Neuronal stem cell (in vitro differentiated cells): Measurements from ENCODE around the gene DNAJB2.

Source experiments
- DNase-seq: peaks from one replicate; pipeline ENCODE4 v3.0.0-alpha.2; 2013; ENCODE audit warnings: low spot score
- H2AFZ ChIP-seq: one replicate; pipeline ENCODE4 v1.6.1; 2013; ENCODE audit warnings: mild to moderate bottlenecking, low read length, inconsistent platforms
- H2AK5ac ChIP-seq: 2 replicates; pipeline ENCODE4 v1.6.1; 2013; ENCODE audit warnings: low read depth, mild to moderate bottlenecking, inconsistent platforms, low read length, moderate library complexity, mixed read lengths
- H2BK120ac ChIP-seq: 2 replicates; pipeline ENCODE4 v1.6.1; 2013; ENCODE audit warnings: low read depth, mild to moderate bottlenecking, inconsistent platforms, low read length, moderate library complexity, mixed read lengths
- H2BK12ac ChIP-seq: one replicate; pipeline ENCODE4 v1.6.1; 2013; ENCODE audit warnings: low read length, inconsistent platforms
- H2BK15ac ChIP-seq: 2 replicates; pipeline ENCODE4 v1.6.1; 2013; ENCODE audit warnings: mild to moderate bottlenecking, low read length, inconsistent platforms, mixed read lengths
- H2BK5ac ChIP-seq: one replicate; pipeline ENCODE4 v1.6.1; 2013; ENCODE audit warnings: inconsistent platforms, mild to moderate bottlenecking, low read length, moderate library complexity
- H3K14ac ChIP-seq: one replicate; pipeline ENCODE4 v1.6.1; 2013; ENCODE audit warnings: low read length, inconsistent platforms
- H3K18ac ChIP-seq: 2 replicates; pipeline ENCODE4 v1.6.1; 2013; ENCODE audit warnings: low read length, inconsistent platforms
- H3K23ac ChIP-seq: 2 replicates; pipeline ENCODE4 v1.6.1; 2013; ENCODE audit warnings: low read depth, mild to moderate bottlenecking, mixed read lengths, low read length, inconsistent platforms; ENCODE audit not compliant: poor library complexity
- H3K27ac ChIP-seq: replicated peaks from 3 replicates; pipeline ENCODE4 v1.5.1; 2013; ENCODE audit warnings: low read length, inconsistent platforms
- H3K27me3 ChIP-seq, 3 experiments: 2 replicates each; pipeline ENCODE4 v1.6.1; 2013; ENCODE audit warnings: low read length in 3 of 3, mild to moderate bottlenecking in 2 of 3, inconsistent platforms in 1 of 3, low read depth in 1 of 3, mixed read lengths in 1 of 3, moderate library complexity in 1 of 3; ENCODE audit not compliant: control insufficient read depth in 3 of 3, insufficient read depth in 3 of 3
- H3K36me3 ChIP-seq, 2 donors: replicated peaks in 1 of 2; 2 replicates each; pipeline ENCODE4 v1.6.1; 2013; ENCODE audit warnings: low read length in 2 of 2; ENCODE audit not compliant: control insufficient read depth in 2 of 2, insufficient read depth in 2 of 2
- H3K4ac ChIP-seq: 2 replicates; pipeline ENCODE4 v1.6.1; 2013; ENCODE audit warnings: inconsistent platforms, mild to moderate bottlenecking, low read length, moderate library complexity
- H3K4me1 ChIP-seq, 2 donors: 1 replicate in 1 of 2; 2 replicates in 1 of 2; pipeline ENCODE4 v1.6.1; 2013; ENCODE audit warnings: low read length in 2 of 2, low read depth in 1 of 2; ENCODE audit not compliant: control insufficient read depth in 2 of 2, insufficient read depth in 1 of 2
- H3K4me2 ChIP-seq: one replicate; pipeline ENCODE4 v1.6.1; 2013; ENCODE audit warnings: mild to moderate bottlenecking, low read length, inconsistent platforms; ENCODE audit not compliant: insufficient read depth, poor library complexity, severe bottlenecking
- H3K4me3 ChIP-seq, 2 donors: 2 replicates each; pipeline ENCODE4 v1.5.1; 2013; ENCODE audit warnings: low read length in 2 of 2, mild to moderate bottlenecking in 2 of 2, inconsistent platforms in 1 of 2, moderate library complexity in 1 of 2
- H3K79me1 ChIP-seq: one replicate; pipeline ENCODE4 v1.6.1; 2013; ENCODE audit warnings: low read depth, mild to moderate bottlenecking, inconsistent platforms, low read length, moderate library complexity
- H3K9ac ChIP-seq: one replicate; pipeline ENCODE4 v1.6.1; 2013; ENCODE audit warnings: mild to moderate bottlenecking, low read depth, low read length, inconsistent platforms; ENCODE audit not compliant: poor library complexity
- H3K9me3 ChIP-seq, 2 donors: replicated peaks in 1 of 2; 2 replicates each; pipeline versions ENCODE3 to v1.6.1; 2013; ENCODE audit warnings: low read length in 2 of 2, mild to moderate bottlenecking in 2 of 2, inconsistent platforms in 1 of 2, low read depth in 1 of 2, mixed read lengths in 1 of 2, moderate library complexity in 1 of 2; ENCODE audit not compliant: control insufficient read depth in 2 of 2, insufficient read depth in 1 of 2
- H4K8ac ChIP-seq: one replicate; pipeline ENCODE4 v1.6.1; 2013; ENCODE audit warnings: low read depth, mild to moderate bottlenecking, inconsistent platforms, low read length, moderate library complexity
- H4K91ac ChIP-seq: one replicate; pipeline ENCODE4 v1.6.1; 2013; ENCODE audit warnings: low read length, low read depth, mild to moderate bottlenecking, inconsistent platforms; ENCODE audit not compliant: poor library complexity
- WGBS, 2 donors: extraction: QIAGEN DNeasy Blood & Tissue Kit; methylation state at CpG; one replicate each; pipeline ENCODE4 v1.1.7; 2013; ENCODE audit warnings: missing lambda C conversion rate in 2 of 2, mixed read lengths in 1 of 2; ENCODE audit not compliant: insufficient read length in 2 of 2, insufficient replicate concordance in 1 of 2; ENCODE audit errors: extremely low coverage in 2 of 2; 5-methylcytosine and 5-hydroxymethylcytosine counted together

The DNAJB2 gene

DNA sequence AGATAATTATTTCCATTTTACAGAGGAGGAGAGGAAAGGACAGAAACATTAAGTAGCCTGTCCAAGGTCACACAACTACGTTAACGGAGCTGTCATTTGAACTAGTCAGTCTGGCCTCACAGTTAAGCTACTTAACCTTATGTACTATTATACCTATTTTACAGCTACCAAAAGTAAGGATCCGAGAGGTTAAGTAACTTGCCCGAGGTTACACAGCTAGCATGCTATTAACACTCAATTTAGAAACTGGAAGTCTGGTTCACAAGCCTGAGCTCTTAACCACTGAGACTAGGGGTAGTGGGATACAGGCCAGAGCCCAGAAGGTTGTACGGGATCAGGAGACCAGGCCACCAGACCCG lies 34.4 kb upstream of the DNAJB2 start:
- Histone ChIP-seq H3K27ac (no peak overlapping the region), H2BK15ac (no peak overlapping the region), H3K9me3 (no peaks in the 10 kb centered on the region), H2BK5ac (no peak overlapping the region), H3K4me1 (peaks cover 6 to 10% of the 10 kb centered on the region in 2 donors), H3K23ac (peak overlapping the region; percentile 96), H3K36me3 (peaks cover 13 to 27% of the 10 kb centered on the region in 2 donors), H4K91ac (no peak overlapping the region), H3K18ac (no peak overlapping the region), H2BK120ac (no peak overlapping the region), H3K9ac (no peak overlapping the region), H3K4ac (no peak overlapping the region), H3K4me3 (peak overlapping the region; percentile 86 to 89), H2AK5ac (no peak overlapping the region), H3K79me1 (no peaks in the 10 kb centered on the region), H2AFZ (peak overlapping the region; percentile 92), H3K4me2 (peak overlapping the region; percentile 99), H3K27me3 (no peaks in the 10 kb centered on the region), H2BK12ac (no peak overlapping the region), H3K14ac (no peak overlapping the region), H4K8ac (no peak overlapping the region)
- no peak for DNase-seq
- no CpG with 5 or more reads among the region's 6 CpGs for WGBS, 2 donors

DNA sequence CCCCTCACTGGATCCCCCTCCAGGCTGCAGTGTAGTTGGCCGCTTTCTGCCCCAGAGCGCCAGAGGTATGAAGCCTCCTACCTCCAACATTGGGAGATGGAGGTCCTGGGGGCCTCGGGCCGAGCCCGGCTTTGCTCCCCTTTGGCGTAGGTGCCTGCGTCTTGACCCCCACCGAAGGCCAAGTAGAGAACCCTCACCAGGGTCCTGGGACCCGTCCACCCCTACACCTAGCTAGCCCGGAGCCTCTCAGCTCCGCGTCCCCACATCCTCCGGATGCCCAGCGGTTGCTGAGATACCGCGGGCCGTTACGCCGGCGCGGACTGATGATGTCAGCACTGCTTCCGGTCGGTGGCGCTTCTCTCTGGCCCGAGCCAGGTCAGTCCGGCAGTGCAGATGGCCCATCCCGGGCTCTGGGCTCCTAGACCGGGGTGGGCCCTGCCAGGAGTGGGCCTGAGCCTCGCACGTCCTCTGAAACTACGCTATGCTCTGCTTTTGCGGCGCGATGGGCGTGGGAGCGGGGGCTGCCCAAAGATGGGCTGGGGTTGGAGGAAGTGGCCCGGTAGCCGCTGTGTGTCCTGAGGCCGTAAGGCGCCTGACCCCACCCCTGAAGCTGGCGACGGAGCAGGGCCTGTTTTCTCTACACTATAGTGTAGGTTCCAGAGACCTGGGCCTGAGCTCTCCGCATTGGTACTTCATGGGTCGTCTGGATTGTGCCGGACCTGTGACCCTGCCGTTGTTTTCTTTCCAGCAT lies 33.8 kb upstream of the DNAJB2 start, which contains the start of the genes GLB1L and STK16:
Gene GLB1L, minus strand, starts transcription at position 297 of the 751 bp plus-strand sequence. CDS start 1,871 bp downstream, outside the sequence.
Gene STK16, plus strand, starts transcription at position 332 of the 751 bp plus-strand sequence. CDS start 521 bp downstream, outside the sequence.
- peak within 1 kb of the TSS; percentile 95 for H3K14ac ChIP-seq
- peak within 1 kb of the TSS; percentile 86 to 89 for H3K4me3 ChIP-seq
- peak within 1 kb of the TSS; percentile 92 for H2AFZ ChIP-seq
- peaks cover 10 to 24% of the 10 kb centered on the region in 2 donors for H3K36me3 ChIP-seq
- peak within 1 kb of the TSS; percentile 68 for H3K4ac ChIP-seq
- peak within 1 kb of the TSS; percentile 94 for H2BK5ac ChIP-seq
- H3K27me3 ChIP-seq = no peaks in the 10 kb centered on the region
- H3K9ac ChIP-seq = peak within 1 kb of the TSS; percentile 98
- DNase-seq = peak; percentile 94
- no peak within 1 kb of the TSS for H2BK15ac ChIP-seq
- no peaks in the 10 kb centered on the region for H3K9me3 ChIP-seq
- peak within 1 kb of the TSS; percentile 98 for H3K18ac ChIP-seq
- peak within 1 kb of the TSS; percentile 99 for H3K4me2 ChIP-seq
- H4K91ac ChIP-seq = no peak within 1 kb of the TSS
- H3K23ac ChIP-seq = peak within 1 kb of the TSS; percentile 96
- no peak within 1 kb of the TSS for H2BK12ac ChIP-seq
- H2AK5ac ChIP-seq = peak within 1 kb of the TSS; percentile 28
- no peaks in the 10 kb centered on the region for H3K79me1 ChIP-seq
- H3K4me1 ChIP-seq = peaks cover 6 to 10% of the 10 kb centered on the region in 2 donors
- WGBS, 2 donors = no CpG with 5 or more reads among the region's 46 CpGs
- peak within 1 kb of the TSS; percentile 88 for H2BK120ac ChIP-seq
- peak within 1 kb of the TSS; percentile 45 for H4K8ac ChIP-seq
- H3K27ac ChIP-seq = no peak within 1 kb of the TSS

DNA sequence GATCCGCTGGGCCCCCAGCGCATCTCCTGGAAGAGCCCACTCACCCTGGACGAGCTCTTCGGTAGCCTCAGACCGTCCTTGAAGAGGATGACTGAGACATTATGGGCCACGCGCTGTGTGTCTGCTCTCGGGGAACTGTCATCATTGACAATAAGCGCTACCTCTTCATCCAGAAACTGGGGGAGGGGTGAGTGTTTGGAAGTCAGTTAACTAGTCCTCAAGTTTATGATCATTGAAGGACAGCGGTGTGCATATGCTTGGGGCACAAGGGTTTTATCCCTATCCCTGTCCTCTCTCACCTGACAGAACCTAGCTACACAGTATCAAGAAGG lies 33.3 kb upstream of the DNAJB2 start:
- Histone ChIP-seq H3K4me3 (peak overlapping the region; percentile 86 to 89), H3K79me1 (no peaks in the 10 kb centered on the region), H2BK5ac (peak overlapping the region; percentile 94), H3K14ac (no peak overlapping the region), H2BK12ac (no peak overlapping the region), H3K9me3 (no peaks in the 10 kb centered on the region), H3K9ac (peak overlapping the region; percentile 98), H3K27ac (no peak overlapping the region), H4K91ac (no peak overlapping the region), H3K18ac (no peak overlapping the region), H2AK5ac (peak overlapping the region; percentile 28), H3K27me3 (peaks cover 0 to 3% (median 0%) of the 10 kb centered on the region in 3 experiments), H2AFZ (peak overlapping the region; percentile 92), H2BK120ac (peak overlapping the region; percentile 88), H2BK15ac (no peak overlapping the region), H4K8ac (no peak overlapping the region), H3K23ac (peak overlapping the region; percentile 96), H3K4ac (no peak overlapping the region), H3K4me1 (peaks cover 6 to 10% of the 10 kb centered on the region in 2 donors), H3K4me2 (peak overlapping the region; percentile 99), H3K36me3 (peaks cover 10 to 24% of the 10 kb centered on the region in 2 donors)
- no CpG with 5 or more reads among the region's 10 CpGs for WGBS, 2 donors
- no peak for DNase-seq

DNA sequence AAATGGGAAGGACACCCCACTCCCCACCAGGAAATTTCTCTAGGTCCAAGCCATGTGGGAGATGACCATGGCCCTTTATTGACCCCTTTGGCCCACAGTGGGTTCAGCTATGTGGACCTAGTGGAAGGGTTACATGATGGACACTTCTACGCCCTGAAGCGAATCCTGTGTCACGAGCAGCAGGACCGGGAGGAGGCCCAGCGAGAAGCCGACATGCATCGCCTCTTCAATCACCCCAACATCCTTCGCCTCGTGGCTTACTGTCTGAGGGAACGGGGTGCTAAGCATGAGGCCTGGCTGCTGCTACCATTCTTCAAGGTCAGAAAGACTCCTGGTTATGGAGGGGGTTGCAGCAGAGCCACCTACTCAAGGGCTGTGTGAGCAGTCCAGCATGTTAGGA lies 32.6 kb upstream of the DNAJB2 start:
- H3K4me3 ChIP-seq = peak overlapping the region; percentile 35 to 86
- H3K9ac ChIP-seq = peak overlapping the region; percentile 1
- H2BK12ac ChIP-seq = no peak overlapping the region
- H2BK120ac ChIP-seq = no peak overlapping the region
- no peak overlapping the region for H3K4me2 ChIP-seq
- no peak overlapping the region for H3K18ac ChIP-seq
- no peaks in the 10 kb centered on the region for H3K79me1 ChIP-seq
- H2AFZ ChIP-seq = no peak overlapping the region
- no peak overlapping the region for H2BK15ac ChIP-seq
- WGBS, 2 donors = no CpG with 5 or more reads among the region's 10 CpGs
- no peak overlapping the region for H3K4ac ChIP-seq
- no peak overlapping the region for H4K8ac ChIP-seq
- H3K27me3 ChIP-seq = peaks cover 0 to 6% (median 5%) of the 10 kb centered on the region in 3 experiments
- no peak overlapping the region for H4K91ac ChIP-seq
- peaks cover 10 to 24% of the 10 kb centered on the region in 2 donors for H3K36me3 ChIP-seq
- no peak overlapping the region for H3K14ac ChIP-seq
- no peak overlapping the region for H3K27ac ChIP-seq
- no peak overlapping the region for H3K23ac ChIP-seq
- no peak for DNase-seq
- no peak overlapping the region for H2AK5ac ChIP-seq
- no peaks in the 10 kb centered on the region for H3K9me3 ChIP-seq
- peaks cover 6 to 10% of the 10 kb centered on the region in 2 donors for H3K4me1 ChIP-seq
- H2BK5ac ChIP-seq = no peak overlapping the region
